GM19023 (cell line): ENCODE results near the gene GAB2.
"Not testable (repeated sequence)": the region's sequence is repeated elsewhere in the genome, so short reads cannot be mapped to it uniquely, and the experiment has no call there.

Experiments
- ATAC-seq: cut with Tn5 transposase; IDR thresholded peaks from one replicate; pipeline ENCODE4 v1.9.1; 2021; ENCODE audit warnings: mild to moderate bottlenecking, moderate library complexity; ENCODE audit not compliant: unreplicated experiment

GAB2 gene

GRCh38 chr11:78372114-78372768, 45.4 kb downstream of the GAB2 start:
- no peak for ATAC-seq

- no peak for ATAC-seq
Measured at GRCh38 chr11:78371221-78371891, 46.3 kb downstream of the GAB2 start.

GRCh38 chr11:78370406-78371172, 47.0 kb downstream of the GAB2 start:
- no peak for ATAC-seq

- ATAC-seq = no peak
Measured at GRCh38 chr11:78365381-78365792, 52.2 kb downstream of the GAB2 start.

- no peak for ATAC-seq
Measured at GRCh38 chr11:78364128-78364751, 53.4 kb downstream of the GAB2 start.

- no peak for ATAC-seq
Measured at GRCh38 chr11:78363024-78363619, 54.5 kb downstream of the GAB2 start.

- no peak for ATAC-seq
Measured at GRCh38 chr11:78361228-78361627, 56.4 kb downstream of the GAB2 start.

- no peak for ATAC-seq
Measured at GRCh38 chr11:78359921-78360320, 57.7 kb downstream of the GAB2 start.

- not testable (repeated sequence) for ATAC-seq
Measured at GRCh38 chr11:78357924-78358323, 59.7 kb downstream of the GAB2 start.

GRCh38 chr11:78357425-78357824, 60.2 kb downstream of the GAB2 start:
- ATAC-seq = not testable (repeated sequence)

GRCh38 chr11:78355742-78356141, 61.9 kb downstream of the GAB2 start:
- not testable (repeated sequence) for ATAC-seq

- no peak for ATAC-seq
Measured at GRCh38 chr11:78355309-78355705, 62.3 kb downstream of the GAB2 start.

GRCh38 chr11:78354408-78355308, 63.0 kb downstream of the GAB2 start:
- ATAC-seq = no peak

- ATAC-seq = no peak
Measured at GRCh38 chr11:78351979-78352841, 65.4 kb downstream of the GAB2 start.

- no peak for ATAC-seq
Measured at GRCh38 chr11:78351193-78351592, 66.4 kb downstream of the GAB2 start.

- ATAC-seq = no peak
Measured at GRCh38 chr11:78350646-78351165, 66.9 kb downstream of the GAB2 start.

- no peak for ATAC-seq
Measured at GRCh38 chr11:78350091-78350645, 67.5 kb downstream of the GAB2 start.

- no peak for ATAC-seq
Measured at GRCh38 chr11:78349624-78350023, 68.0 kb downstream of the GAB2 start.

GRCh38 chr11:78349114-78349513, 68.5 kb downstream of the GAB2 start:
- ATAC-seq = no peak
